ENCODE data around the gene KYNU. TPM values are rescaled to one million over a fixed set of nuclear protein-coding genes. Genes with fewer than 3 reads are reported as not detected.
"Not testable (repeated sequence)": the region's sequence is repeated elsewhere in the genome, so short reads cannot be mapped to it uniquely, and the experiment has no call there.

Gene KYNU
- total RNA-seq, 1 experiment from 2014 or later, result 143 TPM

- ChIA-PET CTCF (interaction anchor here (0.7 to 3.3 kb wide), 4 partner anchors 10 to 750 kb away, joined by 3 to 10 read pairs (median 4); no protein-coding TSS in a partner anchor), POLR2A (no interaction called here)
- no peak for DNase-seq (ENCODE audit: unreplicated experiment)
- H3K9me3 Mint-ChIP-seq (ENCODE audit: unreplicated experiment), result peaks cover 12% of the 10 kb centered on the region
- H3K4me1 Mint-ChIP-seq (ENCODE audit: insufficient read depth, unreplicated experiment), result peaks cover 6% of the 10 kb centered on the region
- H3K4me3 Mint-ChIP-seq (ENCODE audit: unreplicated experiment), result no peak overlapping the region
- no peaks in the 10 kb centered on the region for H3K36me3 Mint-ChIP-seq (ENCODE audit: insufficient read depth, unreplicated experiment)
- no peaks in the 10 kb centered on the region for H3K27me3 Mint-ChIP-seq (ENCODE audit: insufficient read depth, unreplicated experiment)
- intact Hi-C loops (cut with micrococcal nuclease), result no loop called here
- BruUV-seq (replicated peaks), result no TSS peak
- no peak overlapping the region for H3K27ac Mint-ChIP-seq (ENCODE audit: low read depth, unreplicated experiment)
- TF ChIP-seq, protein P1, sequence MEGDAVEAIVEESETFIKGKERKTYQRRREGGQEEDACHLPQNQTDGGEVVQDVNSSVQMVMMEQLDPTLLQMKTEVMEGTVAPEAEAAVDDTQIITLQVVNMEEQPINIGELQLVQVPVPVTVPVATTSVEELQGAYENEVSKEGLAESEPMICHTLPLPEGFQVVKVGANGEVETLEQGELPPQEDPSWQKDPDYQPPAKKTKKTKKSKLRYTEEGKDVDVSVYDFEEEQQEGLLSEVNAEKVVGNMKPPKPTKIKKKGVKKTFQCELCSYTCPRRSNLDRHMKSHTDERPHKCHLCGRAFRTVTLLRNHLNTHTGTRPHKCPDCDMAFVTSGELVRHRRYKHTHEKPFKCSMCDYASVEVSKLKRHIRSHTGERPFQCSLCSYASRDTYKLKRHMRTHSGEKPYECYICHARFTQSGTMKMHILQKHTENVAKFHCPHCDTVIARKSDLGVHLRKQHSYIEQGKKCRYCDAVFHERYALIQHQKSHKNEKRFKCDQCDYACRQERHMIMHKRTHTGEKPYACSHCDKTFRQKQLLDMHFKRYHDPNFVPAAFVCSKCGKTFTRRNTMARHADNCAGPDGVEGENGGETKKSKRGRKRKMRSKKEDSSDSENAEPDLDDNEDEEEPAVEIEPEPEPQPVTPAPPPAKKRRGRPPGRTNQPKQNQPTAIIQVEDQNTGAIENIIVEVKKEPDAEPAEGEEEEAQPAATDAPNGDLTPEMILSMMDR (IDR thresholded peaks at IDR 0.05; ENCODE audit: unreplicated experiment), result no peak
Observed at GRCh38 chr2:143085125-143085784, 207.8 kb downstream of the KYNU start.

- H3K36me3 Mint-ChIP-seq (ENCODE audit: insufficient read depth, unreplicated experiment), result no peaks in the 10 kb centered on the region
- no peak overlapping the region for H3K27ac Mint-ChIP-seq (ENCODE audit: low read depth, unreplicated experiment)
- ChIA-PET CTCF (no interaction called here), POLR2A (interaction anchor here (0.7 kb wide), 1 partner anchor 209 kb away, joined by 3 read pairs; no protein-coding TSS in a partner anchor)
- no peak overlapping the region for H3K4me3 Mint-ChIP-seq (ENCODE audit: unreplicated experiment)
- H3K9me3 Mint-ChIP-seq (ENCODE audit: unreplicated experiment), result peaks cover 4% of the 10 kb centered on the region
- DNase-seq (ENCODE audit: unreplicated experiment), result no peak
- no peaks in the 10 kb centered on the region for H3K27me3 Mint-ChIP-seq (ENCODE audit: insufficient read depth, unreplicated experiment)
- TF ChIP-seq, protein P1 (IDR thresholded peaks at IDR 0.05; ENCODE audit: unreplicated experiment), result no peak
- BruUV-seq (replicated peaks), result no TSS peak
- intact Hi-C loops (cut with micrococcal nuclease), result no loop called here
- no peaks in the 10 kb centered on the region for H3K4me1 Mint-ChIP-seq (ENCODE audit: insufficient read depth, unreplicated experiment)
Observed at GRCh38 chr2:143087033-143087432, 209.6 kb downstream of the KYNU start.

- H3K4me3 Mint-ChIP-seq (ENCODE audit: unreplicated experiment), result no peak overlapping the region
- H3K27me3 Mint-ChIP-seq (ENCODE audit: insufficient read depth, unreplicated experiment), result no peaks in the 10 kb centered on the region
- H3K27ac Mint-ChIP-seq (ENCODE audit: low read depth, unreplicated experiment), result no peak overlapping the region
- intact Hi-C loops (cut with micrococcal nuclease), result no loop called here
- H3K36me3 Mint-ChIP-seq (ENCODE audit: insufficient read depth, unreplicated experiment), result no peaks in the 10 kb centered on the region
- no peaks in the 10 kb centered on the region for H3K4me1 Mint-ChIP-seq (ENCODE audit: insufficient read depth, unreplicated experiment)
- H3K9me3 Mint-ChIP-seq (ENCODE audit: unreplicated experiment), result no peaks in the 10 kb centered on the region
- BruUV-seq (replicated peaks), result no TSS peak
- CTCF ChIA-PET, result interaction anchor here (0.6 to 1.4 kb wide), 2 partner anchors 10 to 23 kb away, joined by 3 read pairs; no protein-coding TSS in a partner anchor
- POLR2A ChIA-PET, result no interaction called here
- no peak for DNase-seq (ENCODE audit: unreplicated experiment)
- TF ChIP-seq, protein P1 (IDR thresholded peaks at IDR 0.05; ENCODE audit: unreplicated experiment), result no peak
Observed at GRCh38 chr2:143088388-143088787, 210.9 kb downstream of the KYNU start.

- intact Hi-C loops (cut with micrococcal nuclease); H3K4me3 Mint-ChIP-seq (ENCODE audit: unreplicated experiment): not testable (repeated sequence)
Observed at GRCh38 chr2:143089520-143089919, 212.1 kb downstream of the KYNU start.

More at GRCh38 chr2:143089520-143089919, 212.1 kb downstream of the KYNU start:
- H3K9me3 Mint-ChIP-seq (ENCODE audit: unreplicated experiment); H3K27me3 Mint-ChIP-seq (ENCODE audit: insufficient read depth, unreplicated experiment); H3K4me1 Mint-ChIP-seq (ENCODE audit: insufficient read depth, unreplicated experiment); H3K27ac Mint-ChIP-seq (ENCODE audit: low read depth, unreplicated experiment); POLR2A ChIA-PET; H3K36me3 Mint-ChIP-seq (ENCODE audit: insufficient read depth, unreplicated experiment); DNase-seq (ENCODE audit: unreplicated experiment); BruUV-seq (replicated peaks): not testable (repeated sequence)
- CTCF ChIA-PET, result interaction anchor here (1.4 to 2.3 kb wide), 2 partner anchors 21 to 132 kb away, joined by 5 to 6 read pairs; no protein-coding TSS in a partner anchor
